GM18909 (cell line): ENCODE measurements around the gene CTCF.

ENCODE experiments used
- ATAC-seq: cut with Tn5 transposase; IDR thresholded peaks from one replicate; pipeline ENCODE4 v1.9.1; 2021; ENCODE audit warnings: mild to moderate bottlenecking; ENCODE audit not compliant: unreplicated experiment, poor library complexity

The CTCF gene

GRCh38 chr16:67579686-67580085 is 17.4 kb downstream of the CTCF start:
- no peak for ATAC-seq

- ATAC-seq: no peak
Measured at GRCh38 chr16:67580202-67580601, 17.9 kb downstream of the CTCF start.

GRCh38 chr16:67593288-67593687 is 31.0 kb downstream of the CTCF start:
- no peak for ATAC-seq

- ATAC-seq: no peak
Measured at GRCh38 chr16:67593701-67594100, 31.4 kb downstream of the CTCF start.

- ATAC-seq: no peak
Measured at GRCh38 chr16:67594256-67594915, 32.1 kb downstream of the CTCF start.

- no peak for ATAC-seq
Measured at GRCh38 chr16:67594956-67595355, 32.6 kb downstream of the CTCF start.

GRCh38 chr16:67598527-67598926 is 36.2 kb downstream of the CTCF start:
- no peak for ATAC-seq

GRCh38 chr16:67605641-67606040 is 43.3 kb downstream of the CTCF start:
- no peak for ATAC-seq

GRCh38 chr16:67606632-67607031 is 44.3 kb downstream of the CTCF start:
- ATAC-seq: no peak

GRCh38 chr16:67608364-67608763 is 46.0 kb downstream of the CTCF start:
- no peak for ATAC-seq

- ATAC-seq: no peak
Measured at GRCh38 chr16:67613808-67614207, 51.5 kb downstream of the CTCF start.

GRCh38 chr16:67628216-67628615 is 65.9 kb downstream of the CTCF start:
- no peak for ATAC-seq

- ATAC-seq: no peak
Measured at GRCh38 chr16:67632415-67633172, 70.3 kb downstream of the CTCF start.

GRCh38 chr16:67636713-67637112 is 74.4 kb downstream of the CTCF start:
- ATAC-seq: no peak

GRCh38 chr16:67637625-67638024 is 75.3 kb downstream of the CTCF start:
- ATAC-seq: no peak

- no peak for ATAC-seq
Measured at GRCh38 chr16:67641779-67642708, 79.7 kb downstream of the CTCF start.

- ATAC-seq: no peak
Measured at GRCh38 chr16:67644038-67644437, 81.7 kb downstream of the CTCF start.

GRCh38 chr16:67645397-67646121 is 83.2 kb downstream of the CTCF start:
- no peak for ATAC-seq

- ATAC-seq: no peak
Measured at GRCh38 chr16:67647111-67647651, 84.9 kb downstream of the CTCF start.

- ATAC-seq: no peak
Measured at GRCh38 chr16:67647681-67648080, 85.4 kb downstream of the CTCF start.
